Medulla oblongata (tissue), 1 donor: Measurements from ENCODE around the gene RAI14.

Source experiments
- DNase-seq: peaks from one replicate; pipeline ENCODE4 v3.0.0-alpha.2; 2015; ENCODE audit errors: extremely low spot score

The RAI14 gene

GRCh38 chr5:34656001-34656699, at the start of gene RAI14:
Gene RAI14, plus strand, starts transcription at chr5:34656328. Its CDS starts 30,592 bp downstream, at chr5:34686920.
- DNase-seq: peak; percentile 82

- no peak for DNase-seq
Measured at GRCh38 chr5:34608368-34608767, 47.8 kb upstream of the RAI14 start.

GRCh38 chr5:34608859-34609648, 47.1 kb upstream of the RAI14 start:
- DNase-seq: no peak

GRCh38 chr5:34609951-34610441, 46.1 kb upstream of the RAI14 start:
- DNase-seq: no peak

GRCh38 chr5:34610546-34610945, 45.6 kb upstream of the RAI14 start:
- DNase-seq: no peak

GRCh38 chr5:34611464-34612415, 44.4 kb upstream of the RAI14 start:
- DNase-seq: no peak

- no peak for DNase-seq
Measured at GRCh38 chr5:34616651-34617050, 39.5 kb upstream of the RAI14 start.

GRCh38 chr5:34618371-34619065, 37.6 kb upstream of the RAI14 start:
- DNase-seq: no peak

GRCh38 chr5:34620185-34620584, 35.9 kb upstream of the RAI14 start:
- no peak for DNase-seq

- no peak for DNase-seq
Measured at GRCh38 chr5:34621277-34622097, 34.6 kb upstream of the RAI14 start.

GRCh38 chr5:34622098-34622400, 34.1 kb upstream of the RAI14 start:
- DNase-seq: no peak

- no peak for DNase-seq
Measured at GRCh38 chr5:34624691-34625090, 31.4 kb upstream of the RAI14 start.

GRCh38 chr5:34625246-34625645, 30.9 kb upstream of the RAI14 start:
- no peak for DNase-seq

GRCh38 chr5:34626036-34626435, 30.1 kb upstream of the RAI14 start:
- DNase-seq: no peak

- DNase-seq: no peak
Measured at GRCh38 chr5:34626751-34627150, 29.4 kb upstream of the RAI14 start.

GRCh38 chr5:34627794-34628193, 28.3 kb upstream of the RAI14 start:
- DNase-seq: no peak

- no peak for DNase-seq
Measured at GRCh38 chr5:34628373-34628772, 27.8 kb upstream of the RAI14 start.

GRCh38 chr5:34630596-34630995, 25.5 kb upstream of the RAI14 start:
- DNase-seq: no peak

GRCh38 chr5:34632807-34633422, 23.2 kb upstream of the RAI14 start:
- DNase-seq: no peak
